GM19099 (cell line): ENCODE results near the gene CFDP1.
A peak's percentile ranks its signal among the peaks of the same experiment; 100 is the strongest.

Source experiments
- POLR2A ChIP-seq: IDR thresholded peaks from 3 replicates; pipeline ENCODE4 v1.6.1; 2011; ENCODE audit warnings: low read depth; ENCODE audit not compliant: insufficient read length; ENCODE audit errors: extremely low read depth

The CFDP1 gene

DNA sequence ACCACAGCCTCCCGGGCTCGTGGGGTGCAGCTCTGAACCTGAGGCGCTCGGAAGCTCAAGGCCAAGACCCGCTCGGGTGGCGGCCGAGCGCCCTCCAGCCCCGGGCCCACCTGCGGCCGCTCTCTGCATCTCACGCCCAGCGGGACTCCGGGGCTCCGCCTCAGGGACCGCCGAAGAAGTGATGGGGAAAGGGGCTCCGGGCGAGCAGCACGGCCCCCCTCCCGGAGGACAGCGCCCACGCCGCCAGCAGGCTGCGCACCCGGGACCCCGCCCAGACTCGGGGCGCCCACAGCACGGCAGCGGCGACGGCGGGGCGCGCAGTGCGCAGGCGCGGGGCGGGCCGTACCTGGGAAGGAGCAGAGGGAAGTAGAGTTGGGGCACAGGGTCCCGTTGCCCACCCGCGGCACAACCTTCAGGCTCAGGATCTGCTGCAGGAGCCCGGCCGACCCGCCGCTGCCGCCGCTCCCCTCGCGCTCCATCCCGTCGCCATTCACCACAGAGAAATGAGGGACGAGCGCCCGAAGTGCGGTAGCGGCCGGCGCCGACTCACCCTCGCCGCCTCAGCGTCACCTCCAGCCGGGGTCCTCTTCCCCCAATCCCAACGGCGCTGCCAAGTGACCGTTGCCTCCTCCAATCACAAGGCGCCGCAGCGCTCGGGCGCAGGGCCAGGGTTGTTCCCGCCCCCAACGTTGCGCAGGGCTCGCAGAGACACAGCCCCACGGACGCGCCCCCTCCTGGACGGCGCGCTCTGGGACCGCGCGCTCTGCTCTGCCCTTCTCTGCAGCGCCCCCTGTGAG lies 31.0 kb upstream of the CFDP1 start, which contains the start of gene TMEM170A:
Gene TMEM170A, minus strand, starts transcription at position 568 of the 797 bp plus-strand sequence. Its CDS starts 89 bp downstream, at position 479.
- peak; percentile 98 for TF ChIP-seq POLR2A

GRCh38 chr16:75462806-75463205 lies 29.5 kb upstream of the CFDP1 start:
- TF ChIP-seq POLR2A: no peak

GRCh38 chr16:75461575-75461974 lies 28.3 kb upstream of the CFDP1 start:
- TF ChIP-seq POLR2A: no peak

- no peak for TF ChIP-seq POLR2A
Measured at GRCh38 chr16:75460446-75460845, 27.1 kb upstream of the CFDP1 start.

DNA sequence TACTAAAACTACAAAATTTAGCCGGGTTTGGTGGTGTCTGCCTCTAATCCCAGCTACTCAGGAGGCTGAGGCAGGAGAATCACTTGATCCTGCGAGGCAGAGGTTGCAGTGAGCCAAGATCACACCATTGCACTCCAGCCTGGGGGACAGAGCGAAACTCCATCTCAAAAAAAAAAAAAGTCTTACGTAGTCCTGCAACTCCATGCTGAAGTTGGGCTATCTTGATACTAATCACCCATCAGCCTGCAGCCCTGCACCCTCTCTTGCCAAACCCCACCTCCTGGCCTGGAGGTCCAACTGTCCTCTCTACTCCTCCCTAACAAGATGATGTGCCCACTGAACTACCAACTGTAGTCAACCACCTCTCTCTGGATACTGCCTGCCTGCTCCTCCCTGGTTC lies 26.4 kb upstream of the CFDP1 start:
- no peak for TF ChIP-seq POLR2A

DNA sequence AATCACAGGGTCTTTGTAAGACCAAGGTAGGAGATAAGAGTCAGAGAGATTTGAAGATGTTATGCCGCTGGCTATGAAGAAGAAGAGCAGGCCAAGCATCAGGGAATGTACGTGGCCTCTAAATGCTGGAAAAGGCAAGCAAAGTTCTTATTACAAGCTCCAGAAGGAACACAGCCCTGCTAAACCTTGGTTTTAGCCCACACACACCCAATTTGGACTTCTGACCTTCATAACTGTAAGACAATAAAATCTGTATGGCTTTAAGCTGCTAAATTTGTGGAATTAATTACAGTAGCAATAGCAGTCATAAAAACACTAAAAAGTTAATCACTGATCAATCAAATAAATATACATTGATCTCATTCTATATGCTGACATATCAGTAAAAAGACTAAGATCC lies 25.1 kb upstream of the CFDP1 start:
- no peak for TF ChIP-seq POLR2A

- TF ChIP-seq POLR2A: no peak
Measured at GRCh38 chr16:75458029-75458428, 24.7 kb upstream of the CFDP1 start.

DNA sequence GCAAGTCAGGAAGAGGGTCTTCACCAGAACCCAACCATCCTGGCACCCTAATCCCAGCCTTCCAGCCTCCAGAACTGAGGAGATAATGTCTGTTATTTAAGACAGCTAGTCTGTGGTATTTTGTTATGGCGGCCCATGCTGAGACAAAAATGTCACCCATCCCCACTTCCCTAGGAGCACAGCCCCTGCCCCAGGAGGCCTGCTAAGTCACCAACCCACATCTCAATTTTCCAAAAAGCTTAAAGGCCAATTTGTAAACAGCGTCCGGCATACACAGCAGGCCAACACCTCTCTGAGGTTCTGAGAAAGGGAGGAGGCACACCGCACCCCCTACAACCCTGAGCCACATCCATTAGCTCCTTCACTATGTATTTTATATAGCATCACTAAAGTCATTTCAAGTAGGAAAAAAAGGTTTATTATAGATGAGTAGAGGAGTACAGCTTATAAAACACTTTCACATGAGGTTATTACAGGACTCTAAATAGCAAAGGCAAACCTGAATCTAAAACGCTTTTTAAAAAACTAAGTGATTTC lies 24.2 kb upstream of the CFDP1 start:
- no peak for TF ChIP-seq POLR2A

DNA sequence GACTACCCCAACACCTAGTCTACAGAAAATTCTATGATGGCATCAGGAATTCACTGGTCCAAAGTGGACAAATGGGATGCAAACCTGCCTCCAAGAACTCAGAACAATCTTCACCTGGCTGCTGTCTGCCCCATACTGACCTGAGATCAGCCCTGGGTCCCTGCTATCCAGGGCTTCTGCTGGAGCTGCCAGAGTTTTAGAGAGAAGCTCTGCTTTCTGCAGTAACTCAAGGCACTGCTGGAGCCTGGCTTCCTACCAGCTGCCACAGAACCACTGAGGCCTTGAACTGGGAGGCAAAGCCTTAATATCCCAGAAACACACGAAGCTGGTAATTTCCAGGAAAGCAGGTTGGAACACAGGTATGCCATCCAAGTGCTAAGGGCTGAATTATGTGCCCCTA lies 23.7 kb upstream of the CFDP1 start:
- no peak for TF ChIP-seq POLR2A

- TF ChIP-seq POLR2A: no peak
Measured at GRCh38 chr16:75455677-75456076, 22.4 kb upstream of the CFDP1 start.

- no peak for TF ChIP-seq POLR2A
Measured at GRCh38 chr16:75452464-75453190, 19.3 kb upstream of the CFDP1 start.

- TF ChIP-seq POLR2A: no peak
Measured at GRCh38 chr16:75446416-75446815, 13.1 kb upstream of the CFDP1 start.

DNA sequence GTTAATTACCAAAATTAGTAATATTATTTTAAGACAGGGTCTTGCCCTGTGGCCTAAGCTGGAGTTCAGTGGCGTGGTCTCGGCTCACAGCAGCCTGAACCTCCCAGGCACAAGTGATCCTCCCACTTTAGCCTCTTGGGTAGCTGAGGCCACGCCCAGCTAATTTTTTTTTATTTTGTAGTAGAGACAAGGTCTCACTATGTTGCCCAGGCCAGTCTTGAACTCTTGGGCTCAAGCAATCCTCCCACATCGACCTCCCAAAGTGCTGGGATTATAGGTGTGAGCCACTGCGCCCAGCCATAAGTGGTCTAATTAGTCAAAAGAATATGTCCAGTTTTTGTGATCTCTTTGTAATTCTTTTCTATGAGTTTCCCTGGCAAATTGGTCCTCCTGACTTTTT lies 12.0 kb upstream of the CFDP1 start:
- TF ChIP-seq POLR2A: no peak

GRCh38 chr16:75443298-75443697 lies 10.0 kb upstream of the CFDP1 start:
- TF ChIP-seq POLR2A: no peak

GRCh38 chr16:75433732-75434413 lies 570 bp upstream of the CFDP1 start:
- TF ChIP-seq POLR2A: no peak
